ENCODE measurements around the gene CD96.

DNA sequence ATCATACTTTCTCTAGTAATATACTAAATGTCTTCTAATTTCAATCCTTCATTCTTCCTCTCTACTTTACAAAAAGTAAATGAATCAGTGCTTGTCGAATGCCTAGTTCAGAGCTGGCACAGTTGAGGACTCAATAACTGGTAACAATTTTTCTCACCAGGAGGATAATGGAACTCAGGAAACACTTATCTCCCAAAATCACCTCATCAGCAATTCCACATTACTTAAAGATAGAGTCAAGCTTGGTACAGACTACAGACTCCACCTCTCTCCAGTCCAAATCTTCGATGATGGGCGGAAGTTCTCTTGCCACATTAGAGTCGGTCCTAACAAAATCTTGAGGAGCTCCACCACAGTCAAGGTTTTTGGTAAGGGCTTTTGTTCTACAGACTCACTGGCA, 36.9 kb downstream of the CD96 start:
- TF ChIP-seq POLR2A (IDR thresholded peaks at IDR 0.05; ENCODE audit: low read length) (no peak), GATA1 (IDR thresholded peaks at IDR 0.05; ENCODE audit: low read depth, low read length) (no peak)
